MCF 10A (cell line): Measurements from ENCODE around the gene RABEP1. TPM values are rescaled to one million over a fixed set of nuclear protein-coding genes. Genes with fewer than 3 reads are reported as not detected.

Experiments
- BruUV-seq: library from RNA; stranded (reverse); fragments of 400-500 nt; replicated peaks from 2 replicates; lab custom pipeline; 2021; lab: Mats Ljungman, UMichigan
- CTCF ChIA-PET: fragments of 300-600 bp; sonication (Branson Sonifier 250); formaldehyde crosslinking; extraction: SDS; loops from one replicate; lab custom pipeline; 2021; ENCODE audit warnings: antibody characterized with exemption, inconsistent platforms; lab: Yijun Ruan, JAX
- POLR2A ChIA-PET: fragments of 300-600, 350-650 bp; sonication (Branson Sonifier 250); formaldehyde crosslinking; extraction: SDS; loops from one replicate; lab custom pipeline; 2020; ENCODE audit warnings: antibody characterized with exemption, inconsistent platforms; lab: Yijun Ruan, JAX
- DNase-seq: peaks from one replicate; pipeline ENCODE4 v3.0.0-alpha.2; 2018; ENCODE audit not compliant: unreplicated experiment
- H3K27ac Mint-ChIP-seq: one replicate; pipeline ENCODE4 v1.8.0; 2022; ENCODE audit warnings: mild to moderate bottlenecking, low read depth, mixed read lengths; ENCODE audit not compliant: unreplicated experiment
- H3K27me3 Mint-ChIP-seq: one replicate; pipeline ENCODE4 v1.8.0; 2022; ENCODE audit warnings: mixed read lengths; ENCODE audit not compliant: insufficient read depth, unreplicated experiment
- H3K36me3 Mint-ChIP-seq: one replicate; pipeline ENCODE4 v1.8.0; 2022; ENCODE audit warnings: mild to moderate bottlenecking, moderate library complexity, mixed read lengths; ENCODE audit not compliant: insufficient read depth, unreplicated experiment
- H3K4me1 Mint-ChIP-seq: one replicate; pipeline ENCODE4 v1.8.0; 2022; ENCODE audit warnings: mixed read lengths; ENCODE audit not compliant: insufficient read depth, unreplicated experiment
- H3K4me3 Mint-ChIP-seq: one replicate; pipeline ENCODE4 v1.8.0; 2022; ENCODE audit warnings: mild to moderate bottlenecking, moderate library complexity, mixed read lengths; ENCODE audit not compliant: unreplicated experiment
- H3K9me3 Mint-ChIP-seq: one replicate; pipeline ENCODE4 v1.8.0; 2022; ENCODE audit warnings: mixed read lengths; ENCODE audit not compliant: unreplicated experiment
- CTCF ChIP-seq: fragments of 200-600 bp; IDR thresholded peaks from one replicate; pipeline ENCODE4 v1.8.0; 2022; ENCODE audit warnings: antibody characterized with exemption, mild to moderate bottlenecking; ENCODE audit not compliant: unreplicated experiment
- intact Hi-C: fragments of 100-400 bp; cut with micrococcal nuclease; formaldehyde crosslinking; loops from 2 replicates; pipeline ENCODE4 v1.14.1; 2022
- total RNA-seq: library from RNA; stranded (reverse); gene quantifications from 2 replicates; pipeline ENCODE4 v1.2.3, GENCODE V29; 2022

RABEP1 gene
- total RNA-seq, 1 experiment from 2014 or later = 50.1 TPM

- CTCF ChIA-PET = no interaction called here
- DNase-seq = no peak
- H3K27me3 Mint-ChIP-seq = no peaks in the 10 kb centered on the region
- BruUV-seq = no TSS peak
- H3K4me1 Mint-ChIP-seq = peaks cover 8% of the 10 kb centered on the region
- no peak for TF ChIP-seq CTCF
- H3K9me3 Mint-ChIP-seq = no peaks in the 10 kb centered on the region
- POLR2A ChIA-PET = interaction anchor here (1.6 kb wide), 1 partner anchor 49 kb away, joined by 4 read pairs; the partner anchor contains the start of gene NUP88
- no peak overlapping the region for H3K4me3 Mint-ChIP-seq
- intact Hi-C loops = no loop called here
- peaks cover 86% of the 10 kb centered on the region for H3K36me3 Mint-ChIP-seq
- peak overlapping the region; percentile 33 for H3K27ac Mint-ChIP-seq
Measured at GRCh38 chr17:5370411-5370810, 88.3 kb downstream of the RABEP1 start.

GRCh38 chr17:5373112-5373511, 91.0 kb downstream of the RABEP1 start:
- ChIA-PET CTCF (no interaction called here), POLR2A (interaction anchor here (0.8 to 1.1 kb wide), 3 partner anchors 10 to 17 kb away, joined by 3 read pairs; no protein-coding TSS in a partner anchor)
- Mint-ChIP-seq H3K36me3 (peaks cover 89% of the 10 kb centered on the region), H3K27me3 (no peaks in the 10 kb centered on the region), H3K4me3 (no peak overlapping the region), H3K27ac (peak overlapping the region; percentile 11), H3K9me3 (no peaks in the 10 kb centered on the region), H3K4me1 (no peaks in the 10 kb centered on the region)
- DNase-seq = no peak
- BruUV-seq = no TSS peak
- intact Hi-C loops = no loop called here
- TF ChIP-seq CTCF = no peak

- no TSS peak for BruUV-seq
- no peak for DNase-seq
- POLR2A ChIA-PET = interaction anchor here (0.8 to 2.6 kb wide), 2 partner anchors 8 to 14 kb away, joined by 3 to 10 read pairs; no protein-coding TSS in a partner anchor
- Mint-ChIP-seq H3K36me3 (peaks cover 92% of the 10 kb centered on the region), H3K9me3 (no peaks in the 10 kb centered on the region), H3K4me1 (peaks cover 6% of the 10 kb centered on the region), H3K27me3 (no peaks in the 10 kb centered on the region), H3K27ac (peak overlapping the region; percentile 16), H3K4me3 (no peak overlapping the region)
- CTCF ChIA-PET = no interaction called here
- no peak for TF ChIP-seq CTCF
- intact Hi-C loops = no loop called here
Measured at GRCh38 chr17:5378566-5379207, 96.6 kb downstream of the RABEP1 start.

- Mint-ChIP-seq H3K9me3 (no peaks in the 10 kb centered on the region), H3K27ac (no peak overlapping the region), H3K36me3 (peaks cover 93% of the 10 kb centered on the region), H3K27me3 (no peaks in the 10 kb centered on the region), H3K4me3 (no peak overlapping the region), H3K4me1 (peaks cover 6% of the 10 kb centered on the region)
- BruUV-seq = no TSS peak
- ChIA-PET CTCF (interaction anchor here (0.6 to 1.5 kb wide), 2 partner anchors 51 to 60 kb away, joined by 3 read pairs; partner anchors contain the start of gene C1QBP), POLR2A (interaction anchor here (0.8 to 1.4 kb wide), 3 partner anchors 11 to 34 kb away, joined by 3 to 5 read pairs (median 3); no protein-coding TSS in a partner anchor)
- intact Hi-C loops = no loop called here
- no peak for DNase-seq
- no peak for TF ChIP-seq CTCF
Measured at GRCh38 chr17:5379351-5380107, 97.4 kb downstream of the RABEP1 start.
